ENCODE results near the gene TUBA1B.

TUBA1B gene

DNA sequence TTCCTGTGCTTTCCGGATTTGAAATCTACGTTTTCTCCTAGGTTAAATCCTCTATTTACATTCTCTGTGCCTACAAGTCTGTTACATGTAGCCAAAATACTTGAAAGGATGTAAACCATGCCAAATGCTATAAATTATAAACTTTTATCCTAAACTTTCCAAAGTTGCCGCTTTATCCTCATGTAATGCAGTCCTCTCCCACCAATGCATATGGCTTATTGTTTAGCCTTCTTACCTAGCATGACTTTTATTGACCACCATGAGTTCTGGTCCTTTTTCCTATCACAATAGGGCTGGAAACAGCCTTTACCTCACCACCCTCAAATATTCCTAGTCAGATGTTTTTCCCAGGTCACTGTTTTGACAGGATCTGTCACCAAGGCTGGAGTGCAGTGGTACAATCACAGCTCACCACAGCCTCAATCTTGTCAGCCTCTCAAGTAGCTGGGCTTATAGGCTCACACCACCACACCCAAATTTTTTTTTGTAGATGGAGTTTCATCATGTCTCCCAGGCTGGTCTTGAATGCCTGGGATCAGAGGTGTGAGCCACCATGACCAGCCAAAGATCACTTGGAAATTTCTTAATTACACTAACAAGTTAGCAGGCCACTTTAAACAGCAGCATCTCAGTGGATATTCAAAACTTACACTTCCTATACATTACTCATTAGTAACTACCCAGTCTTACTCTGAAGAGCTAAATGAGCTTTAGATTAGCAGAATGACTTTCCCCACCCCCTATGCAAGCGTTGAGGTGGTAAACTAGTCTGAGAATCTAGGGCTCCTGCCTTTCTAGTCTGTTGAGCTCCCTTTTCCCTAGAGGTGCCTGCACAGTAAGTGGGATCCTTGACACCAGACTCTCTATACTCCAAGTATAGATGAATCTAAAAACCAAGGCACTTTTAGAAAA lies 4.1 kb downstream of the TUBA1B start:
- TF ChIP-seq, protein P1, sequence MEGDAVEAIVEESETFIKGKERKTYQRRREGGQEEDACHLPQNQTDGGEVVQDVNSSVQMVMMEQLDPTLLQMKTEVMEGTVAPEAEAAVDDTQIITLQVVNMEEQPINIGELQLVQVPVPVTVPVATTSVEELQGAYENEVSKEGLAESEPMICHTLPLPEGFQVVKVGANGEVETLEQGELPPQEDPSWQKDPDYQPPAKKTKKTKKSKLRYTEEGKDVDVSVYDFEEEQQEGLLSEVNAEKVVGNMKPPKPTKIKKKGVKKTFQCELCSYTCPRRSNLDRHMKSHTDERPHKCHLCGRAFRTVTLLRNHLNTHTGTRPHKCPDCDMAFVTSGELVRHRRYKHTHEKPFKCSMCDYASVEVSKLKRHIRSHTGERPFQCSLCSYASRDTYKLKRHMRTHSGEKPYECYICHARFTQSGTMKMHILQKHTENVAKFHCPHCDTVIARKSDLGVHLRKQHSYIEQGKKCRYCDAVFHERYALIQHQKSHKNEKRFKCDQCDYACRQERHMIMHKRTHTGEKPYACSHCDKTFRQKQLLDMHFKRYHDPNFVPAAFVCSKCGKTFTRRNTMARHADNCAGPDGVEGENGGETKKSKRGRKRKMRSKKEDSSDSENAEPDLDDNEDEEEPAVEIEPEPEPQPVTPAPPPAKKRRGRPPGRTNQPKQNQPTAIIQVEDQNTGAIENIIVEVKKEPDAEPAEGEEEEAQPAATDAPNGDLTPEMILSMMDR (conservative IDR thresholded peaks at IDR 0.05; ENCODE audit: low read depth, low read length) = no peak
- DNase-seq (ENCODE audit: low read depth) = no peak
- H3K4me3 ChIP-seq (ENCODE audit: low read length) = no peak overlapping the region

DNA sequence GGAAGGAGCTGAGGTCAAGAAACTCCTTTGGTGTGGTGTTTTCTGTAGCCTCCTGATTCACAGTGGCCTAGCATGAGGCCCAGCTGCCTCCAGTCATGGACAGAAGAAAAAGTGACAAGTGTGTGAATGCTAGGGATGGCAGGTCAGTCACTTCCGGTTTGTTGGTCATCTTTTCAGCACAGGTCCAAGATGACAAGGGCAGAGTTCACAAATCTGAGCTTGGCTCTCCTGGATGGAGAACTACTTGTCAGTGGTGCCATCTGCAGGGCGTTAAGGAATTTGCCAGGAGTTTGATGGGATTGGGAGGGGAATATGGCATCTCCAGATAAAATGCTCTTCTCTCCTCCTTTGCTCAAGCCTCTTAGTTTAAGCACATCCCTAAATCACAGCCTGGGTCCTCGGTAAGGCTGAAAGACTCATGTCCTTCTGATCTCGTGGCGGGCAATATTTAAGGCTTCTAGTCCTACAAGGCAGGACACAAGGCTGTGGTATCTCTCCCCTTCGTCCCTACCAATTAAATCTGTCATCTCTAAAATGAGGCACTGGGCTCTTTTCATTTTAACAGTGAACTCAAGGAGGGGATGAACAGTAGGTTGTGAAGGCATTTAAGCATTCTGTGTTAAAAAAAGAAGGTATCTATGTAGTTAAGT lies 10.0 kb downstream of the TUBA1B start:
- TF ChIP-seq, protein P1 (conservative IDR thresholded peaks at IDR 0.05; ENCODE audit: low read depth, low read length) = peak; percentile 79
- H3K4me3 ChIP-seq (ENCODE audit: low read length) = no peak overlapping the region
- DNase-seq (ENCODE audit: low read depth) = no peak

DNA sequence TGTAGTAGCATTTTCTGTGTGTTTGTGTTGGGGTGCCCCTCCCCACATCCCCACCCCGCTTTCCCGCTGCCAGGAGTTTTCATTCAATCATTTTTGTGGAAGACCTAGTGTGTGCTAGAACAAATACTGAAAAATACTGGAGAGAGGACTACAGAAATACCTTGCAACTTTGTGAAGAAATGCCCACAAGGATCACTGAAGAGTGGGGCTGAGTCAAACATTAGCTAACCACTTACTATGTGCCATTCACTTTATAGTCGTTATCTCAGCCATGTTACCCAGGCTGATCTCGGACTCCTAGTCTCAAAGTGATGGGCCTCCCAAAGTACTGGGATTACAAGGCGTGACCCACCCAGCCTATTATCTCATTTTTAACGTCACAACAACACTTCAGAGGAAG lies 20.0 kb downstream of the TUBA1B start:
- no peak for DNase-seq (ENCODE audit: low read depth)

DNA sequence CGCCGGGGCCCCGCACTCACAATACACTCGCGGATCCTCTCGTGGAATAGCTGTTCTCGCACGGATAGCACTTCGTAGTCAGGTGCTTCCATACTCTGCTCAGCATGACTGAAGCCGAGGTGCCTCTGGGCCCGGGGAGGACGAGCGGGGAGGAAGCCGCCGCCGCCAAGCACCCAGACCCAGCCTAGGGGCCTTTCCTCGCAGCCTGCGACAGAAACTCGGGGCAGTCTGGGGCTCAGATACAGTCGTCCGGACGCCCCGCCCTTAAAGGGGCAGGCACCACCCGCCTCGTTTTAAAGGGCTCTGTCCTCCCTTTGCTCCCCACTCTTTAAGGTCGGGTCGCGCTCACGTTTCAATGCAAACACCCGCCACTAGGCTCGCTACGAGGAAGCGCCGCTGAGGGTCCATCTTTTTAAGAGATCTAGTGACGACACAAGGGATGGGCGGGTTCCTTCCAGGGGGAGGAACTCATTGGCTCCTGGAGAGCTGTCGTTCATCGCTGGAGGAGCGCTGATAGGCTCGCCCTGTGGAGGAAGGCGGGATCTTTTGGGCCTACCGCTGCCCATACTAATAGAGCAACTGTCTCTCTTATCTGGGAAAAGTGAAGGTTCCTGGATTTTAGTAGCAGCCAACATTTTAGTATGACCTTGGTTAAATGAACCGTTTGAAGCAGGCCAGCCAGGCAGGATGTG lies 20.6 kb downstream of the TUBA1B start, which contains the start of gene LMBR1L:
LMBR1L (minus strand) TSS at position 384 of the 692 bp plus-strand sequence; CDS start at position 92, 292 bp downstream.
- peak within 1 kb of the TSS; percentile 88 for H3K4me3 ChIP-seq (ENCODE audit: low read length)
- TF ChIP-seq, protein P1 (conservative IDR thresholded peaks at IDR 0.05; ENCODE audit: low read depth, low read length) = peak; percentile 38

More for the DNA sequence above, 20.0 kb downstream of the TUBA1B start:
- TF ChIP-seq, protein P1 (conservative IDR thresholded peaks at IDR 0.05; ENCODE audit: low read depth, low read length) = no peak
- peak overlapping the region; percentile 88 for H3K4me3 ChIP-seq (ENCODE audit: low read length)

DNA sequence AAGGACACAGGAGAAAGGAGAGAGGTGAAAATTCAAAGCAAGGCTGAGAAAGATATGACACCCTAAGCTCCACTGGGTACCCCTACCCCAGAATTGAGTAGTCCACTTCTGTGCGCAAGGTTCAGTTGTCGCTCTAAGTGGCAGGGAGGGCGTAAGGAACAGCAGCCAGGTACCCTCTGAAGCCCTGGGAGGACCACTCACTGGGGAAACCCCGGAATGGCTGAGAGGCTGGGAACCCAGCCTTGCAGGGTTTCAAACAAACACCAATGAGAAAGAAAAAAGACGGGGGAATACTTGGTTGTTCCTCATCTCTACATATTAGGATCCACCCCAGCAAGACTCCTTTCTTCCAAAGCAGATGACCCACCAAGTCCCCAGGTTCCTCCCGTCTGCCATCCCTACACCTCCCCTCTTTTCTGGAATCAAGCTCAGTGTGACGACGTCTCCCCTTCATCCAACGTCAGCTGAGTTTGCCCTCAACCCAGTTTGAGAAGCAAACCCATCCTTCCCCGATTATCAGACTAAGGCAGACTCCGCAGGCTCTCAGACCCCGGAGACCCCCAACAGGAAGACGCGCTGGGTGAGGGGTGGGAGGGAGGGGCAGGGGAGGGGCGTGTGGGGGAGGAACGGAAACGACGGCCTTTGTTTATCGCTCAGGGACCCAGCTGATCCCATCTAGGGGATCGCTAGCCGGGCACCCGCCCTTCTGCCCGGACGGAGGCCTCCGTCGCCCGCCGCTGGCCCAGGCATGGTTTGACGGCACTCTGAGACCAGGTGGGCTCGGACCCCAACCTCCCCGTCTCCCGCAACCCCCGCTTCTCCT lies 21.3 kb downstream of the TUBA1B start:
- peak overlapping the region; percentile 88 for H3K4me3 ChIP-seq (ENCODE audit: low read length)
- TF ChIP-seq, protein P1 (conservative IDR thresholded peaks at IDR 0.05; ENCODE audit: low read depth, low read length) = no peak
- no peak for DNase-seq (ENCODE audit: low read depth)

More for the DNA sequence above, 20.6 kb downstream of the TUBA1B start, which contains the start of gene LMBR1L:
- DNase-seq (ENCODE audit: low read depth) = peak; percentile 88

DNA sequence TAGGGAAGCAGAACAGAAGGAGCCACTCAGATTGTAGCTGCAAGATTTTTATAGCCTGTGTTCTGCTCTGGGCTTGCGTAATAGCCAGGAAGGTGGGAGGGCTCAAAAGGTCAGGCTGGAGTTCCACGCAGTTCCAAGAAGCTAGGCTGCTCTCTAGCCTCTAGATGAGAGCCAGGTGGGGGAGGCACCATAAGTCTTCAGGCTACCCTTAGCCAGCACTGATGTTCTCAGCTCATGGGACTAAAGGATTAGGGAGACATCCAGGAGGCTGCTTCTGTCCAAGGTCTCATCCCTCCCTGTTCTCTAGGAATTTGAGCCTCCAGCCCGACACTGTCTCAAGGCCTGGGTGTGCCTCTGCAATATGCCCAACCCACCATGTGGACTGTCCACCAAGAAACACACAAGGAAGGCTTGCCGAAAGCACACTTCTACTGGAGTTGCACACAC lies 22.2 kb downstream of the TUBA1B start:
- TF ChIP-seq, protein P1 (conservative IDR thresholded peaks at IDR 0.05; ENCODE audit: low read depth, low read length) = no peak
- H3K4me3 ChIP-seq (ENCODE audit: low read length) = peak overlapping the region; percentile 88

More for the DNA sequence above, 22.2 kb downstream of the TUBA1B start:
- DNase-seq (ENCODE audit: low read depth) = no peak
